H9 (cell line): Measurements from ENCODE around the gene KRTAP4-6. TPM values are rescaled to one million over a fixed set of nuclear protein-coding genes. Genes with fewer than 3 reads are reported as not detected.

Source experiments
- DNase-seq: peaks from one replicate; pipeline ENCODE4 v3.0.0-alpha.2; 2017
- H2AFZ ChIP-seq: one replicate; pipeline ENCODE4 v1.6.1; 2013; ENCODE audit warnings: mild to moderate bottlenecking, low read length, control low read depth, moderate library complexity
- H2AK5ac ChIP-seq: 2 replicates; pipeline ENCODE4 v1.6.1; 2013; ENCODE audit warnings: low read length, control low read depth, mixed read lengths; ENCODE audit not compliant: insufficient read length
- H2BK120ac ChIP-seq: one replicate; pipeline ENCODE4 v1.6.1; 2013; ENCODE audit warnings: low read depth, mild to moderate bottlenecking, low read length, control low read depth, inconsistent platforms; ENCODE audit not compliant: poor library complexity, severe bottlenecking
- H2BK12ac ChIP-seq: 2 replicates; pipeline ENCODE4 v1.6.1; 2013; ENCODE audit warnings: low read length, control low read depth, mixed read lengths, low read depth; ENCODE audit not compliant: insufficient read length
- H2BK15ac ChIP-seq: 2 replicates; pipeline ENCODE4 v1.6.1; 2013; ENCODE audit warnings: low read depth, low read length, control low read depth
- H2BK20ac ChIP-seq: one replicate; pipeline ENCODE4 v1.6.1; 2013; ENCODE audit warnings: low read depth, mild to moderate bottlenecking, low read length, control low read depth, inconsistent platforms; ENCODE audit not compliant: poor library complexity, severe bottlenecking
- H2BK5ac ChIP-seq: 2 replicates; pipeline ENCODE4 v1.6.1; 2013; ENCODE audit warnings: low read length, control low read depth, mixed read lengths; ENCODE audit not compliant: insufficient read length
- H3K14ac ChIP-seq: 2 replicates; pipeline ENCODE4 v1.6.1; 2013; ENCODE audit warnings: low read length, control low read depth; ENCODE audit not compliant: insufficient read depth
- H3K18ac ChIP-seq: 2 replicates; pipeline ENCODE4 v1.6.1; 2013; ENCODE audit warnings: low read depth, mild to moderate bottlenecking, mixed read lengths, low read length, control low read depth; ENCODE audit not compliant: insufficient read length
- H3K23ac ChIP-seq: 2 replicates; pipeline ENCODE4 v1.6.1; 2013; ENCODE audit warnings: low read length, control low read depth, mixed read lengths, low read depth; ENCODE audit not compliant: insufficient read length
- H3K23me2 ChIP-seq: 2 replicates; pipeline ENCODE4 v1.6.1; 2013; ENCODE audit warnings: low read depth, mild to moderate bottlenecking, mixed read lengths, low read length, control low read depth; ENCODE audit not compliant: insufficient read length, poor library complexity, severe bottlenecking
- H3K27ac ChIP-seq: 2 replicates; pipeline ENCODE4 v1.5.1; 2013; ENCODE audit warnings: low read length, control low read depth, mixed read lengths, low read depth; ENCODE audit not compliant: insufficient read length
- H3K27me3 ChIP-seq: 2 replicates; pipeline ENCODE4 v1.6.1; 2013; ENCODE audit warnings: low read length, control low read depth, inconsistent platforms; ENCODE audit not compliant: insufficient read depth
- H3K4ac ChIP-seq: 2 replicates; pipeline ENCODE4 v1.6.1; 2013; ENCODE audit warnings: low read depth, mild to moderate bottlenecking, control low read depth, inconsistent platforms, low read length, moderate library complexity
- H3K4me1 ChIP-seq: 2 replicates; pipeline ENCODE4 v1.6.1; 2013; ENCODE audit warnings: low read length, control low read depth, inconsistent platforms; ENCODE audit not compliant: insufficient read depth
- H3K4me2 ChIP-seq: 2 replicates; pipeline ENCODE4 v1.6.1; 2013; ENCODE audit warnings: low read length, control low read depth, mixed read lengths; ENCODE audit not compliant: insufficient read length, insufficient read depth
- H3K56ac ChIP-seq: 2 replicates; pipeline ENCODE4 v1.6.1; 2013; ENCODE audit warnings: low read depth, mild to moderate bottlenecking, mixed read lengths, low read length, control low read depth; ENCODE audit not compliant: insufficient read length
- H3K79me1 ChIP-seq: 2 replicates; pipeline ENCODE4 v1.6.1; 2013; ENCODE audit warnings: low read depth, mild to moderate bottlenecking, moderate library complexity, low read length, control low read depth, inconsistent platforms; ENCODE audit not compliant: insufficient read depth, poor library complexity, severe bottlenecking
- H3K79me2 ChIP-seq: 2 replicates; pipeline ENCODE4 v1.6.1; 2013; ENCODE audit warnings: low read length, control low read depth, inconsistent platforms; ENCODE audit not compliant: insufficient read depth
- H3K9ac ChIP-seq: 2 replicates; pipeline ENCODE4 v1.6.1; 2013; ENCODE audit warnings: low read length, control low read depth, mixed read lengths; ENCODE audit not compliant: insufficient read length; ENCODE audit errors: extremely low read depth
- H3K9me3 ChIP-seq: one replicate; pipeline ENCODE4 v1.6.1; 2013; ENCODE audit warnings: low read depth, low read length, inconsistent platforms; ENCODE audit not compliant: control insufficient read depth
- H3T11ph ChIP-seq: one replicate; pipeline ENCODE4 v1.6.1; 2013; ENCODE audit warnings: mild to moderate bottlenecking, low read length, control low read depth, inconsistent platforms
- H4K20me1 ChIP-seq: one replicate; pipeline ENCODE4 v1.6.1; 2013; ENCODE audit not compliant: control insufficient read depth, insufficient read length, insufficient read depth
- H4K5ac ChIP-seq: 2 replicates; pipeline ENCODE4 v1.6.1; 2013; ENCODE audit warnings: low read depth, mild to moderate bottlenecking, mixed read lengths, low read length, control low read depth; ENCODE audit not compliant: insufficient read length
- H4K8ac ChIP-seq: replicated peaks from 2 replicates; pipeline ENCODE4 v1.6.1; 2013; ENCODE audit warnings: low read length, control low read depth, mixed read lengths, low read depth; ENCODE audit not compliant: insufficient read length
- H4K91ac ChIP-seq: 2 replicates; pipeline ENCODE4 v1.6.1; 2013; ENCODE audit warnings: low read depth, mild to moderate bottlenecking, moderate library complexity, mixed read lengths, low read length, control low read depth; ENCODE audit not compliant: insufficient read length
- H3K27ac Mint-ChIP-seq, 3 experiments: 2 replicates in 2 of 3; 3 replicates in 1 of 3; pipeline ENCODE4 v1.8.0; 2020 to 2021; ENCODE audit warnings: mixed read lengths in 3 of 3, mild to moderate bottlenecking in 1 of 3, moderate library complexity in 1 of 3
- H3K27me3 Mint-ChIP-seq: 2 replicates; pipeline ENCODE4 v1.8.0; 2021; ENCODE audit warnings: low read depth, mild to moderate bottlenecking, moderate library complexity, mixed read lengths
- H3K36me3 Mint-ChIP-seq, 3 experiments: 2 replicates in 2 of 3; 3 replicates in 1 of 3; pipeline ENCODE4 v1.8.0; 2020 to 2021; ENCODE audit warnings: low read depth in 3 of 3, mixed read lengths in 3 of 3; ENCODE audit not compliant: insufficient read depth in 1 of 3
- H3K4me1 Mint-ChIP-seq, 2 experiments: 2 replicates each; pipeline ENCODE4 v1.8.0; 2020; ENCODE audit warnings: mixed read lengths in 2 of 2
- H3K4me3 Mint-ChIP-seq, 2 experiments: 2 replicates in 1 of 2; 3 replicates in 1 of 2; pipeline ENCODE4 v1.8.0; 2020 to 2021; ENCODE audit warnings: mild to moderate bottlenecking in 2 of 2, mixed read lengths in 2 of 2, moderate library complexity in 1 of 2
- H3K9me3 Mint-ChIP-seq, 2 experiments: 2 replicates in 1 of 2; 3 replicates in 1 of 2; pipeline ENCODE4 v1.8.0; 2020; ENCODE audit warnings: mild to moderate bottlenecking in 2 of 2, mixed read lengths in 2 of 2, moderate library complexity in 1 of 2
- CTCF ChIP-seq: fragments of 200-600 bp; sonication (generic); conservative IDR thresholded peaks from 3 replicates; pipeline ENCODE4 v1.8.0; 2021; ENCODE audit warnings: antibody characterized with exemption, mild to moderate bottlenecking
- WGBS: extraction: QIAGEN DNeasy Blood & Tissue Kit; methylation state at CpG from one replicate; pipeline ENCODE4 v1.1.7; 2013; ENCODE audit warnings: missing lambda C conversion rate, low lambda C conversion rate, mixed read lengths; ENCODE audit not compliant: insufficient read length; ENCODE audit errors: extremely low coverage; 5-methylcytosine and 5-hydroxymethylcytosine counted together
- total RNA-seq: library from RNA; stranded (reverse); gene quantifications from 2 replicates; pipeline ENCODE4 v1.2.1, GENCODE V29; 2021

The KRTAP4-6 gene
- total RNA-seq, 1 experiment from 2014 or later = not detected

GRCh38 chr17:41184480-41184961 is 44.2 kb upstream of the KRTAP4-6 start, which contains the start of gene KRTAP4-1:
Gene KRTAP4-1 (minus strand): TSS chr17:41184911. CDS start chr17:41184854, 57 bp downstream.
- Histone ChIP-seq H2BK5ac (no peak within 1 kb of the TSS), H3K27me3 (no peaks in the 10 kb centered on the region), H4K5ac (no peak within 1 kb of the TSS), H3K9me3 (no peaks in the 10 kb centered on the region), H4K20me1 (no peaks in the 10 kb centered on the region), H3K79me1 (no peaks in the 10 kb centered on the region), H3K23me2 (no peaks in the 10 kb centered on the region), H3T11ph (no peak within 1 kb of the TSS), H2BK12ac (no peak within 1 kb of the TSS), H3K4me1 (no peaks in the 10 kb centered on the region), H2AK5ac (no peak within 1 kb of the TSS), H2BK20ac (no peak within 1 kb of the TSS), H3K18ac (no peak within 1 kb of the TSS), H4K8ac (no peak within 1 kb of the TSS), H2BK15ac (no peak within 1 kb of the TSS), H3K4ac (no peak within 1 kb of the TSS), H3K79me2 (no peaks in the 10 kb centered on the region), H3K14ac (no peak within 1 kb of the TSS), H3K27ac (no peak within 1 kb of the TSS), H3K56ac (no peak within 1 kb of the TSS), H2BK120ac (no peak within 1 kb of the TSS), H3K23ac (no peak within 1 kb of the TSS), H2AFZ (no peak within 1 kb of the TSS), H3K9ac (no peak within 1 kb of the TSS), H3K4me2 (no peak within 1 kb of the TSS), H4K91ac (no peak within 1 kb of the TSS)
- Mint-ChIP-seq H3K4me3 (no peak within 1 kb of the TSS), H3K9me3 (no peaks in the 10 kb centered on the region; a peak in 1 of 5 replicates), H3K27ac (peak within 1 kb of the TSS in 2 of 3 experiments; percentile 50 to 90; a peak in 3 of 7 replicates), H3K36me3 (no peaks in the 10 kb centered on the region), H3K27me3 (peaks cover 2% of the 10 kb centered on the region; the same call in 1 of the 2 replicates), H3K4me1 (peaks cover 8 to 9% of the 10 kb centered on the region in 2 experiments)
- no CpG with 5 or more reads among the region's 9 CpGs for WGBS
- TF ChIP-seq CTCF = no peak
- DNase-seq = no peak
